Activated T-cell treated with anti-CD3 and anti-CD28 coated beads for 24 hours (primary cell): ENCODE results near the gene TSKS.

ENCODE experiments used
- DNase-seq: peaks from one replicate; pipeline ENCODE4 v3.0.0-alpha.2; 2020; ENCODE audit warnings: low read depth

Gene TSKS

DNA sequence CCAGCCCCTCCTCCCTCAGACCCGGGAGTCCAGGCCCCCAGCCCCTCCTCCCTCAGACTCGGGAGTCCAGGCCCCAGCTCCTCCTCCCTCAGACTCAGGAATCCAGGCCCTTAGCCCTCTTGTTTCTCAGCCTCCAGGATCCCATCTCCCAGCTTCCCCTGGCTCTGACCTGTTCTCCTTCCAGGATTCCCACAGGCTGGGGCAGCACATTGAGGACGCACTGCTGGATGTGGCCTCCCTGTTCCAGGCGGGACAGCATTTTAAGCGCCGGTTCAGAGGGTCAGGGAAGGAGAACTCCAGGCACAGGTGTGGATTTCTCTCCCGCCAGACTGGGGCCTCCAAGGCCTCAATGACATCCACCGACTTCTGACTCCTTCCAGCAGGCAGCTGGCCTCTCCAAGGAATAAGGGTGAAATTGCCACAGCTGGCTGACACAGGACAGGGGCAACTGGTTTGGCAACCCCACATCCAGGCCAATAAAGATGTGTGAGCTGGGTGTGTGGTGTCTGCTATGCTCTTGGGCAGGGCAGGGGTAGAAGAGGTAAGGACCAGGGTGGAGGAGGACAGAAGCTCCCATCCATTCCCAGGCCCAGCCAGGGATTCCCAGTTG is 49.8 kb downstream of the TSKS start:
- no peak for DNase-seq

DNA sequence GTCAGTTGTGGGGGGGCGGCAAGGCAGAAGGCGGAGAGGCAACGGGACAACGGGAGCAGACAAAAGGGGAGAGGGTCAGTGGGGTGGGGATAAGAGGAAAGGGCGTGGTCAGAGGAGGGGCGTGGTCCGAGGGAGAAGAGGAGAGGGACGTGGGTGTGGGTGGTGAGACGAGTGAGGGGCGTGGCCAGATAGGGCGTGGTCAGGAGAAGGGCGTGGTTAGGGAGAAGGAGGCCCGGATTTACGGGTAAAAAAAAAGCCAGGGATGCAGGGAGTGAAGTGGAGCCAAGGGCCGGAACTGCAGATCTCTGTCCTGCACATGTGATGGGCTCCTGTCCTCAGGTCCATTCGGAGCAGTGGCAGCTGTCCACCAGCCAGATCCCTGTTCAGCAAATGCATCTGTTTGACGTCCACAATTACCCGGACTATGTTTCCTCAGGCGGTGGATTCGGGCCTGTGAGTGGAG is 50.7 kb downstream of the TSKS start:
- DNase-seq = no peak

DNA sequence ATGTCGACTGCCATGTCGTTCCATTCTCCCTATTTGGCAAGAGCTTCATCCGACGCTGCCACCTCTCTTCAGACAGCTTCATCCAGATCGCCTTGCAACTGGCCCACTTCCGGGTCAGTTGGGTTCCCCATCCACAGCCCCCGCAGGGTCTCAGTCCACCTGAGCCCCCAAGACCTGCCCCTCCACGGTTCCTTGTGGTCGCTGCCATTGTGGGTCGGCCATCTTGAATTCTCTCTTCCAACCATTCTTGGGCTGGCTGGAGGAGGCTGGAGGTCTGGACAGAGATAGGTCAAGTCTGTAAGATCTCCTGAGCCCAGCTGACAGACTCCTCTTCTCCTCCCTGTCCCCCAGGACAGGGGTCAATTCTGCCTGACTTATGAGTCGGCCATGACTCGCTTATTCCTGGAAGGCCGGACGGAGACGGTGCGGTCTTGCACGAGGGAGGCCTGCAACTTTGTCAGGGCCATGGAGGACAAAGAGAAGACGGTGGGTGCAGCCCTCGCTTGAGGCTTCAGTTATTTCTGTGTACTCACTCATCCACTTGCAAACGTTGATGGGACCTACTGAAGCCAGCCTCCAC is 52.6 kb downstream of the TSKS start:
- DNase-seq = no peak

DNA sequence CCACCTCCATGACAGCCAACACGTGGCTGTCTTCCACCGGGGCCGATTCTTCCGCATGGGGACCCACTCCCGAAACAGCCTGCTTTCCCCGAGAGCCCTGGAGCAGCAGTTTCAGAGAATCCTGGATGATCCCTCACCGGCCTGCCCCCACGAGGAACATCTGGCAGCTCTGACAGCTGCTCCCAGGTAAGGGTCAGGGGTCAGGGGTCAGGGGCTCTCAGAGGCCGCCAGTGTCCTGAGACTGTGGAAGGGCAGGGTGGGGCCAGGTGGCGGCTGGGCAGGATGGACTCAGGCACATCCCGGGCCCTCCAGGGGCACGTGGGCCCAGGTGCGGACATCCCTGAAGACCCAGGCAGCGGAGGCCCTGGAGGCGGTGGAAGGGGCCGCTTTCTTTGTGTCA is 57.2 kb downstream of the TSKS start:
- DNase-seq = no peak

DNA sequence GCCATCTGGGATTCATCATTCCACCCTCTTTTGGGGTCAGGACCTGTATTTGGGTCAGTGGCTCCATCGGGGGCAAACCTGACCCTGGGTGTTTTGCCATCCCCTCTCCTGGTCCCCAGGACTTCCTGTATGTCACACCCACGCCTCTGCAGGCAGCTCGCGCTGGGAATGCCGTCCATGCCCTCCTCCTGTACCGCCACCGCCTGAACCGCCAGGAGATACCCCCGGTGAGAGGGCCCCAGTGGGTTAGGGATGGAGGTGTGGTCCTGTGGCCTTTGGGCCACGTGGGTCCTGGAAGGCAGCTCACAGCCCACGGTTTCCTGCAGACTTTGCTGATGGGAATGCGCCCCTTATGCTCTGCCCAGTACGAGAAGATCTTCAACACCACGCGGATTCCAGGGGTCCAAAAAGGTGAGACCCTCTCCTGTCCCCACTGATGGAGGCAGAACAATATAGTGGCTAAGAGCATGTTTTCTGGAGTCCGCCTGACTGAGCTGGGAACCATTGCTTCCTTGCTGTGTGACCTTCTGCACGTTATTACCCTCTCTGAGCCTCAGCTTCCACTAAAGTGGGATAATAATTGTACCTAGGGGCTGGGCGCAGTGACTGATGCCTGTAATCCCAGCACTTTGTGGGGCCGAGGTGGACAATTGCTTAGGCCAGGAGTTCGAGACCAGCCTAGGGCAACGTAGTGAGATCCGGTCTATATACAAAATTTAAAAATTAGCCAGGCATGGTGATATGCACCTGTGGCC is 58.0 kb downstream of the TSKS start:
- DNase-seq = no peak

DNA sequence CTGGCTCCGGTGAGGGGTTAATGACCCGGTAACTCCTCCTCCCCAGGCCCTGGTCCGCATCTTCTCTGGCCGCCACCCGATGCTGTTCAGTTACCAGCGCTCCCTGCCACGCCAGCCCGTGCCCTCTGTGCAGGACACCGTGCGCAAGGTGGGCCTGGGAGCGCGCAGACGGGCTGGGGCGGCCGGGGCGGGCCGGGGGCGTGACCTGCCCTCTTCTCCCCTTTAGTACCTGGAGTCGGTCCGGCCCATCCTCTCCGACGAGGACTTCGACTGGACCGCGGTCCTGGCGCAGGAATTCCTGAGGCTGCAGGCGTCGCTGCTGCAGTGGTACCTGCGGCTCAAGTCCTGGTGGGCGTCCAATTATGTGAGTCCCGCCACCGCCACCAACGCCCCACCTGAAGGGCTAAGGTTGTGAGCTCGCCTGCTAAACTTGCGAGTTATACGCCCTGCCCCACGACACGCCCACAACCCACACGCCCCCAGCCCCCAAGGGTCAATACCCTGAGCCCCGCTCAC is 61.8 kb downstream of the TSKS start:
- DNase-seq = no peak

DNA sequence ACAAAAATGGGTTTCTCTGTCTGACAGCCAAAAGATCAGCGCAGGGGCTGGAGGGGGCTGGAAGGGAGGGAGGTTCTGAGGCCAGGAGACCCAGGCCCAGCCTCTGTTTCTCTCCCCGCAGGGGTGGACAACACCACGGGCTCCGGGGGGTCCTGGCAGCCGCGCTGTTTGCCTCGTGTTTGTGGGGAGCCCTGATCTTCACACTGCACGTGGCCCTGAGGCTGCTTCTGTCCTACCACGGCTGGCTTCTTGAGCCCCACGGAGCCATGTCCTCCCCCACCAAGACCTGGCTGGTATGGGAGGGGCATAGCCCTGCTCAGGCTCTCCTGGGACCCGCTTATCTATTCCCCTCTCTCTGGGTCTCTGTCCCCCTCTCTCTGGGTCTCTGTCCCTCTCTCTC is 62.5 kb downstream of the TSKS start:
- no peak for DNase-seq

DNA sequence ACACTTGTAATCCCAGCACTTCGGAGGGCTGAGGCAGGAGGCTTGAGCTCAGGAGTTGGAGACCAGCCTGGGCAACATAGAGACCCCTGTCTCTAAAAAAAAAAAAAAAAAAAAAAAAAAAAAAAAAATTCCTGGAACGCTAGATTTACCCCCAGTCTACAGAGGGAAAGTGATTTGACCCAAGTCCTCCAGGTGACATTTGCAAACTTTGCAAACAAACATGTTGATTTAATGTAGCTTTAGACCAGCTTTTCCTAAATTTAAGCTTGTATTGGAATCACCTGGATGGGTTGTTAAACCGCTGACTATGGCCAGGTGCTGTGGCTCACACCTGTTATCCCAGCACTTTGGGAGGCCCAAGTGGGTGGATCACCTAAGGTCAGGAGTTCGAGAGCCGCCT is 63.7 kb downstream of the TSKS start:
- DNase-seq = no peak

DNA sequence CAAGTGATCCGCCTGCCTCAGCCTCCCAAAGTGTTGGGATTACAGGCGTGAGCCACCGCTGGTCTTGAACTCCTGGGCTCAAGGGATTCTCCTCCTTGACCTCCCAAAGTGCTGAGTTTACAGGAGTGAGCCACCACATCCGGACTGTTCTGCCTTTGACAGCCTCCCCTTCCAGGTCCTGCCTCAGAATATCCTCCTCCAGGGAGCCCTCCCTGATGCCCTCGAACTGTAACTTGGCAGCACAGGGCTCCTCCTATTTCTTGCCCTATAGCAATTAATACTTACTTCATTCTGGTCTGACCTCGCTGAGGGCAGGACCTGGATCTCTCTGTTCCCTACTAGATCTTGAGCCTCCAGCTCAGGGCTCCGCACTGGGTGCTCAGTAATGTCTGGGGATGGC is 66.2 kb downstream of the TSKS start:
- DNase-seq = no peak

DNA sequence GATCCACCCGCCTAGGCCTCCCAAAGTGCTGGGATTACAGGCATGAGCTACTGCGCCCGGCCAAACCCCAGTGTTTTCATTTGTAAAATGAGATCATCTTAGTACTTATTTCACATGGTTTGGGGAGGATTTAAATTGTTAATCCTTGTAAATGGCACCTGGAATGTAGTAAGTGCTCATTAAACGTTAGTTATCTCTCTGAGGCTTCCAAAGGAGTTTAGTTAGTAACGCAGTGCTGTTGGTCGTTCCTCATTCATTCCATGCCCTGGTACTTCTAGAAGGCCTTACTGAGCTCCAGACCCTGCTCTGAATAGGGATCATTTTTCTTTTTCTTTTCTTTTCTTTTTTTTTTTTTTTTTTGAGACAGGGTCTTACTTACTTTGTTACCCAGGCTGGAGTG is 67.0 kb downstream of the TSKS start:
- no peak for DNase-seq

DNA sequence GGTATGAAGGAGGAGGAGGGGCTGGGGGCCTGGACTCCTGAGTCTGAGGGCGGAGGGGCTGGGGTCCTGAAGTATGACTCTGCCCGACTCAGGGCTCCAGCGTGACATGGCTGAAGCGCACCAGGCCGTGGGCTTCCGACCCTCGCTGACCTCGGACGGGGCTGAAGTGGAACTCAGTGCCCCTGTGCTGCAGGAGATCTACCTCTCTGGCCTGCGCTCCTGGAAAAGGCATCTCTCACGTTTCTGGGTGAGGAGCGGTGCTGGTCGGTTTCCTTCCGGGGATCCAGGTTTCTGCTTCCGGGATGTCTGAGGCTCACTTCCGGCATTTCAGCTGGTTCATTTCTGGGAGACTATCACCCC is 71.0 kb downstream of the TSKS start:
- no peak for DNase-seq

DNA sequence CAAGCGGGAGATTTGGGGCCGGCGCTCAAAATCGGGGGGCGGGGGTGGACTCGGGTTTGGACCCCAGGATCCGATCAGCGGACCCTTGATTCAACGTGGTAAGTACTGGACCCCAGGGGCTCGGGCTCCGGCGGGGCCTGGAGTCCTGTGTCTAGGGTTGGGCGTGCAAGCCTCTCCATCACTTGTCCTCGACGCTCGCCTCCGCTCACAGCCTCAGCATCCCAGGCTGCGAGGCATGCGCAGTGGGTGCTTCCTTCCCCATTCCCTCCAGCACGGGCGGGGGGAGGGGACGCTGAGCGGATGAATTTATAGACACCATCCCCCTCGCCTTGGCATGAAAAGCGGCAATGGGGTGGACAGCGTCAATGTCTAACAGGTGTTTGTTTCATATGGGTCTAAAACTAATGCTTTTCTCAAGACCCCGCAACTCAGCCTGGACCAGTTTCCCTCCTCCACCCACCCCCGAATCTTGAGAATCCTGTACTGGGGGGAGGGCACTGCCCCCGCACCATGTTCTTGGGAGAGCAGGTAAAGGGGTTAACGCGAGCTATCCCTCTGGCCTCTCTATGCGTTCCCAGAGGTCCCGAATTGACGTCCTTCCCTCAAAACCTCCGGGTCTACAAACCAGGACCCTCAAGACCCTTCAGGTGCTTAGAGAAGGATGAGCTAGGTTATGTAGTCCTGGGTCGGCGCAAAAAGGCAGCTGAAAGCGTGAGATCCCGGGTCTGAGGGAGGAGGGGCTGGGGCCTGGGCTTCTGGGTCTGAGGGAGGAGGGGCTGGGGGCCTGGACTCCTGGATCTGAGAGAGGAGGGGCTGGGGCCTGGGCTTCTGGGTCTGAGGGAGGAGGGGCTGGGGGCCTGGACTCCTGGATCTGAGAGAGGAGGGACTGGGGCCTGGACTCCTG is 71.6 kb downstream of the TSKS start:
- no peak for DNase-seq

DNA sequence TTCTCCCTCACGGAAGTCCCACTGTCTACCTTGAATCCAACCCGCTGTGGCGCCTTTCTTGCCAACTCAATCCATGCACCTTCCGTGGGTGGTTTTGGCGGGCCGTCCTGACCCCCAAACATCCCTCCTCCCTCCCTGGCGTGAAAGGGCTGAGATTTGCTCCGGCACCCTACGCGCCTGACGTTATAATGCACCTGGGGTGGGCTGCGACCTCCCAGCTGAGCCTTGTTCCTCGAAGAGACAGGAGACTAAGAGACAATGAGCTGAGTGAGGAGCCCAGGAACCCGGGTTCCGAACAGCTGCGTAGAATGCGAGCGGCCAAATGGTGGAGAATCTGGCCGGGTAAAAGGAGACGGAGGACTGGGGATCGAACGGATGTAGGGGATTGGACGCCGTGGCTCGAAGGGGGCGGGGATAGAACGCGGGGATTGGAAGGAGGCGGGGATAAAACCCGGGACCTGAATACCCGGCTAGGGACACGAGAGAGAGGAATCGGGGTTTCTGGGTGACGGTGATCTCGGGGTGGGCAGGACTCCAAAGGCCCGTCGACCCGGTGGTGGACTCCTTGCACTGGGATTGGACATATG is 72.4 kb downstream of the TSKS start, which contains the start of gene CPT1C:
Gene CPT1C (plus strand): TSS at position 461 of the 587 bp plus-strand sequence. CDS start 1,137 bp downstream, outside the sequence.
- DNase-seq = peak; percentile 48

DNA sequence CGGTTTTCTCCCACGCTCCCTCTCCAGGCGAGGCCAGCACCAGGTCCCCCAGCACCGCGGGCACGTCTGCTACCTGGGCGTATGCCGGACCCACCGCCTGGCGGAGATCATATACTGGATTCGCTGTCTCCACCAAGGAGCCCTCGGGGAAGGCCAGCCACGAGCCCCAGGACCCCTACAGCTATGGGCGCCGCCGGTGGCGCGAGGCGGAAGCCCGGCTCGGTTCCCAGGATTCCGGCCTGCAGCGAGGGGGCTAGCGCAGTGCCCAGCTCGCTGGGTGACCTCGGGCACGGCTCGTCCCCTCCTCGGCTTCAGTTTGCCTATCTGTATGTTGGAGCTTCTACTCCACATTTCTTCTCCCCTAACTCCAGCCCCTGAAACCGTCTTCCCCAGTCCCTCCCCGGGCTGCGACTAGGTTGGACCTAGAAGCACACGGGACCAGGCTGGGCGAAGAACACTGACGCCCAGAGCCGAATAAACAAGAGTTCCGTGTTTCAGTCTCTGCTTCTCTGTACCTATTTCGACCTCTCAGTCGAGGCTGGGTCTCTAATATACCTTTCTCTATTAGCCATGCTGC is 72.9 kb downstream of the TSKS start:
- no peak for DNase-seq
